Gastrocnemius medialis (tissue), 4 donors: Measurements from ENCODE around the gene GRPEL1.

Experiments
- CTCF ChIP-seq, 5 experiments: fragments of 450-650 bp in 3 of 5; fragments of 200-600 bp in 2 of 5; sonication (generic) in 2 of 5; IDR thresholded peaks in 4 of 5; conservative IDR thresholded peaks in 1 of 5; 1 replicate in 4 of 5; 2 replicates in 1 of 5; pipeline ENCODE4 v1.5.1; 2016 to 2019; ENCODE audit warnings: antibody characterized with exemption in 5 of 5, mild to moderate bottlenecking in 3 of 5, moderate library complexity in 3 of 5
- POLR2A ChIP-seq, 2 donors: fragments of 450-650 bp; IDR thresholded peaks; one replicate each; pipeline ENCODE4 v1.6.1; 2017; ENCODE audit warnings: antibody characterized with exemption in 2 of 2, mild to moderate bottlenecking in 2 of 2, moderate library complexity in 2 of 2

- TF ChIP-seq POLR2A (IDR thresholded peaks at IDR 0.05) (no peak), CTCF (IDR thresholded peaks at IDR 0.05 in 4 of 5, conservative IDR thresholded peaks at IDR 0.05 in 1 of 5) (no peak)
These were observed 19.2 kb downstream of the GRPEL1 start for GRCh38 chr4:7048642-7049041.
